GM21576 (cell line): ENCODE results near the gene AKT2.

Experiments
- ATAC-seq: cut with Tn5 transposase; IDR thresholded peaks from one replicate; pipeline ENCODE4 v1.9.1; 2021; ENCODE audit warnings: mild to moderate bottlenecking, moderate library complexity; ENCODE audit not compliant: unreplicated experiment

The AKT2 gene

DNA sequence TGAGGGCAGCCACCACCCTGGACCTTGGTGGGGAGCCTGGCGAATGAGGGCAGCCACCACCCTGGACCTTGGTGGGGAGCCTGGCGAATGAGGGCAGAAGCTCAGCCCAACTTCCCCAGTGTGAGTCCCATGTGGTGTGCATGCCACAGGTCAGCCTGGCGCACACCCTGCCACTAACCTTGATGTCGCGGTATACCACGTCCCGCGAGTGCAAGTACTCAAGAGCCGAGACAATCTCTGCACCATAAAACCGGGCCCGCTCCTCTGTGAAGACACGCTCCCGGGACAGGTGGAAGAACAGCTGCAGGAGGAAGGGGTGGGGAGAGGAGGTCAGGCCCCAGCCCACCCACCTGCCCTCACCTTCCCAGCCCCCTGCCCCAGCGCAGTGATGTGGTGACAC is 47.4 kb downstream of the AKT2 start:
- no peak for ATAC-seq

DNA sequence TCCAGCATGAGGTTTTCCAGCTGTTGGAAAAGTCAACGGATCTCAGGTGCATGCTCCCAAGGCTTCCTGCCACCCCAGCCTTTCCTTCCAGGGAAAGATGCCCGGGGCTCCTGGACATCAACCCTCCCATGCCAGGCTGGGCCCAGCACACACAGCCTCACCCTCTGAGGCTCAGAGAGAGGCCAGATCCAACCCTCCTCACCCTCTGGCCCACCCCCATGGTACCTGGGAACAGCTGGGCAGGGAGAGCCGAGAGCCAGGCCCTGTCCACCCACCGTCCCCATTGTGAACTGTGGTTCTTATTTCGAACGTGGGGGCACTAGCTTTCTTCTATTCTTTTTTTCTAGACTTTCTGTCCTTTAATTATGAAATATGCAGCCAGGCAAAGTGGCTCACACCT is 48.8 kb downstream of the AKT2 start:
- ATAC-seq: no peak

DNA sequence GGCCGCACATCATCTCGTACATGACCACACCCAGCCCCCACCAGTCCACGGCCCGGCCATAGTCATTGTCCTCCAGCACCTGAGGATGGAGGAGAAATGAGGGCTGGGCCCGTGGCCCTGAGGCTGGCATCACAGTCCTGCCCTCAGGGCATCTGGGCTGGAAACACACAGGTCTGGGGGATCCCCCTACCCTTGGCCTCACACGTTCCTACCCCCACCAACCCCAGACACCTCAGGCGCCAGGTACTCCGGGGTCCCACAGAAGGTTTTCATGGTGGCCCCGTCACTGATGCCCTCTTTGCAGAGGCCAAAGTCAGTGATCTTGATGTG is 49.2 kb downstream of the AKT2 start:
- ATAC-seq: no peak

DNA sequence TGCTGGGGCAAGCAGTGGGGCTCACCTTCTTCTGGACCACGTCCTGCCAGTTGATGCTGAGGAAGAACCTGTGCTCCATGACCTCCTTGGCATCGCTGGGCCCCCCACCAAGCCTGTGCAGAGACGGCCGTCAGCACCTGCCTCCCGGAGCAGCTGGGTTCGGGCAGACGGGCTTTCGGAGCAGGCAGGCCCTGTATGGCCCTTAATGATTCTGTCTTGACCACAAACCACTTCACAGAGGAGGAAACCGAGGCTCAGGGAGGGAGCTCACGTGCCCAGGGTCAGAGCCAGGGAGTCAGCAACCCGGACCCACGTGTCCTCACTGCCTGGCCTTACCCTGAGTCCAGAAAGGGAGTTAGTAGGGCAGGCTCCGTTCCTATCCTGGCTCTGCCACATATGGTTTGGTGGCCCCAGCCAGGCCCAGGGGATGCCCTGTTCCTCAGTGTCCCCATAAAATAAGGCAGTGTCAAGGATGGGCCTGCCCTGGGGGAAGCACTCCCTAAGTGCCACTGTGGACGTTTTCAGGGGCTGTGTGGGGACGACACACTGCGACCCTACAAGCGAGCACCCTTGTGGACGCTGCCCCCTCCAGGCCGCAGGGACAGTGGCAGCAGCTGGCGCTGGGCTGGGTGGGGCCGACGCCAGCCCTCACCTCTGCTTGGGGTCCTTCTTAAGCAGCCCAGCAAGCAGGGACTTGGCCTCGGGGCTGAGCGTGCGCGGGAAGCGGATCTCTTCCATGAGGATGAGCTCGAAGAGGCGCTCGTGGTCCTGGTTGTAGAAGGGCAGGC is 49.7 kb downstream of the AKT2 start:
- ATAC-seq: no peak

DNA sequence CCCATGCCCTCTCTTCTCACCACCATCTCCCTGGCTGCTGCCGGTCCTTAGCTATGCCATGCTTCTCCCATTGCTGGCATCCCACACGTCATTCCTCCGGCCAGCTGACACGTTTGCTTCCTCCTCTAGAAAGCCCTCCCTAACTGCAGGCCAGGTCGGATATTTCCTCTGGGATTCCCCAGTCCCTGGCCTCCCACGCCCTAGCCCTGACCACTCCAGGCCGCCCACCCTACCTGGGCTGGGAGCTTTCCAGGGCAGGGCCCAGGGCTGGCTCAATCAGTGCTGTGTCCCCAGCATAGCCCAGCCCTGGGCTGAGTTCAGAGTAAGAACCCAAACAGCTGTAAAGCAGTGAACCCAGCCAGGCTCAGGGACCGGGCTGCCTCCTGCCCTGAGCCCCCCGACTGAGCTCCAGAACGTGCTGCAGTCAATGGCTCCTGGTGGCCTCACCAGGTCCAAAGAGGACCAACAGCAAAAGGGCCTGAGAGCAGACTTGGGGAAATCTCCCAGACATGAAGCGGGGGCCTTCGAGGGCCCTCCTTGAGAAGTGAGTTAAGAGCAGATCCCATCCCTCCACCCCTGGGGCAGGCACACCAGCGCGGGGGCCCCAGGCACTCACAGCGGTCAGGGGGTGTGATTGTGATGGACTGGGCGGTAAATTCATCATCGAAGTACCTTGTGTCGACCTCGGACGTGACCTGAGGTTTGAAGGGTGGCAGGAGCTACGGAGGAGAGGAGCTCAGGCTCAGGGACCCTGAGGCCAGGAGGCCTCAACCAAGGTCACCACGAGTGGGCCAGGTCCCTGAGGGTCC is 50.5 kb downstream of the AKT2 start:
- no peak for ATAC-seq

DNA sequence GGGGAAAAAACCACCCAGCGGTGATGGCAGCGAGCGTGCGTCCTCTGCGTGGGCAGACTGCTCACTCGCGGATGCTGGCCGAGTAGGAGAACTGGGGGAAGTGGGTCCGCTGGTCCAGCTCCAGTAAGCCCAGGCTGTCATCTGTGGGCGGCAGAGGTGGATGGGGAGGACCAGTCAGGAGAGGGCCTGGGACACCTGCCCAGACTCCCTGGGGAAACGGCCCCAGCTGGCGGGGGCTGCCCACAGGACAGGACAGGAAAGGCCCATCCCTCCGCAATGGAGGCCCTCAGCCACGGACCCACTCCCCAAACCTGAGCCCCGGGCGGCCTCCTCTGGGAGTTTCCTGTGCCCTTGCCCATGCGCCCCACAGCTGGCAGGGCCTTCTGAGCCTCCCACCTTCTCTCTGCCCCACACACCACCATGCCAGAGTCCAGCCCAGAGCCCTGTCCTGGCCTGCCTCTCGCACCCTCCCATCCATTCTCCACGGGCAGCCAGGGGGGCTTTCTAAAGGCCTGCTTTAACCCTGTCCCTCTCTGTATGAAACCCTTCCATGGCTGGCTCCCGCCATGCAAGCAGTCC is 51.2 kb downstream of the AKT2 start:
- ATAC-seq: no peak

DNA sequence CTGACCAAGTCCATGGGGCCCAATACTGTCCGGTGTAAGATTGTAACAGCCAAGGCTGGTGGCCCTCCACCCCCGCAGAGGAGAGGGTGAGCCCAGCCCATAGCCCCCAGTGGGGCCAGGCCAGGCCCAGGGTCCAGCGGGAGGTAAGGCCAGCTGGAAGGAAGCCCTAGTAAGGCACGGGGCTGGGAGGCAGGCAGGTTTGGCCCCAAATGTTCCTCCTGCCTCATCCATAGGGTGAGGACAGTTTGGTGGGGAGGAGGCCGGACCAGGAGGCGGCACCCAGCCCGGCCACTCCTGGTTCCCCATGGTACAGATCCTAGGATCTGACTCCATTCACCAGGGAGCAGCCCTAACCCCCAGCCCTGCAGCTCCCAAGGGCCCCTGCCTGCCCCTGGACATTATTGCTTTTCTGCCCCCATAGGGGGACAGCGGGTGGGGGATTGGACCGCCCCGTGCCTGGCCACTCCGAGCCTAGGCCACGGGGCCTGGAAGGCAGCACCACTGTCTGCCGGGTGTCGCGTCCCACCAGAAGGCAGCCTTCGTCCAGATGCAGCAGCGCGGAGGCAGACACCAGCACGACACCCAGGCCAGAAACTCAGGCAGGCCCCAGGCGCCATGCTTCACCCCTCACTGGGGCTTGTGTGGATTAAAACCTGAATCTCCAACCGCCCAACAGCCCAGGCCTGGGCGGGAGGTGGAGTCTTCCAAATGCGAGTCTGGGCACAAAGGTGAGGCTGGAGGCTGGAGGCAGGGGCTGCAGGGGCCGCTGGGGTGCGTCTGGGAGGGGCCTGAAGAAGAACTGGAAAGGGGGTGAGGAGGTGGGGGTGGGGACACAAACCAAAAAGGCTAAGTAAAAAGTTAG is 52.0 kb downstream of the AKT2 start:
- ATAC-seq: no peak

DNA sequence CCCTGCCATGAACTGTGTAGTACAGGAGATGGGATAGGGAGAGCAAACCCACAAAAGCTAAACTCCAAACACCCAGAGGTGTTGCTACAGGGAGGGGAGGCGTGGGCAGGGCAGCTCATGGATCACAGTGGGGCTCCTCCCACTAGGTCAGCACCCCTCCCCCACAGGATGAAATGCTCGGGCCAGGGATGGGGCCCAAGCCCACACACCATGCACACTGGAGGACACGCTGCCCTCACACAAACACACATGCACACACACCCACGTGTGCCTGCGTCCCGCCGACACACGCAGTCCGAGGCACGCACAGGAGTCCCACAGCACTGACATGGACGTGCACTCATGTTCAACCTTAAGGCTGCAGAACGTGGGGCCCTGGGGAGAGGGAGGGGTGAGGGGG is 52.7 kb downstream of the AKT2 start:
- no peak for ATAC-seq

DNA sequence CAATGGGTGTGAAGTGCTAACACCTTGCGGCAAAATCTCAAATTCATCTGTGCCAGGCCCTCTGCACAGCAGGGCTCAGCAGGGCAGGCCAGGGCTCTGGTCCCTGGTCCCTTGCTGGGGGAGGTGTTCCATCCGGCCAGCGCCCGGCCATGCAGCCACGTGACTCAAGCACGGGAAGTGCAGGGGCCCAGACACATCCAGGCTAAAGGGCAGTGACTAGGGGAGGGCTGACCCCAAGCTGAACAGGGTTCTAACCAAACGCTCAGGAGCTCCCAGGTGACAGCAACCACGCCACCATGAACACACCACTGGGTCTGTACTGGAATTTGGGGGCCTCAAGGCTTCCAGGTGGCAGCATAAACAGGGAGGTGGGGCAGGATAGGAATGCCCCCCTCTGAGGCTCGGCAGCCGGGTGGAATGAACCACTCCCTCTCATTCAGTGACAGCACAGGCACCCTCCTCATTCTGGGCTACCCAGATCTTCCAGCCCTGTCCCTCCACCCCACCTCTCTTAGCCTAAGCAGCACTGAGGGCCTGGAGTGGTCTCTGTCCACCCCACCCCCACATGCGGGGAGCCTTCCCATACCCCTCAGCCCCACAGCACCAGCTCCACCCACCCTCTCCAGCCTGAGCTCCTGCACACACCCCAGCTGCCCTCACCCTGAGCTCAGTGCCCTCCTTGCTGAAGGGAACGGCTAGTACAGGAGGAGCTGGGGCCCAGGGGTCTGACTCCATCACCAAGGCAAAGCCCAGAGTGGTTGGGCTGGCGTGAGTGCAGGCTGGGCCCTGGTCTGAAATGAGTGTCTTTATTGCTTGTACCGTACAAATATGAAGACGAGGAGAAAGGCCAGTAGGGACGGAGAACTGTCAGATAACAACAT is 53.4 kb downstream of the AKT2 start:
- no peak for ATAC-seq

DNA sequence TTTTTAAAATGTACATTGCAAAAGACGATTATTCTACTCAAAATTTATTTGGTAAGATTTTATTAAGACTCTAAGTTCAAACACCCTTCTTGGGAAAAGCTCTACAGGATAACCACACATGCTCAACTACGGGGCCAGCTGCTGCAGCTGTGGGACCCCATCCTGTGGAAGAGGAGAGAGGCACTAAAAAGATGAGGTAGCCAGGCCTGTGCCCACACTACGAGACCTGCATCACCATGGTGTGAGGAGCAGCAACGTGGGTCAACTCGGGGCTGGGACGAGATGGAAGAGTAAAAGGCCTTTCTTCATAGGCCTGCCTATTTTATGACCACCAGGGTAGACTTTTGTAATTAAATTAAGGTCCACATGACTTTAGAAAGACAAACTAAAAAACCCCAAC is 54.1 kb downstream of the AKT2 start:
- ATAC-seq: no peak

DNA sequence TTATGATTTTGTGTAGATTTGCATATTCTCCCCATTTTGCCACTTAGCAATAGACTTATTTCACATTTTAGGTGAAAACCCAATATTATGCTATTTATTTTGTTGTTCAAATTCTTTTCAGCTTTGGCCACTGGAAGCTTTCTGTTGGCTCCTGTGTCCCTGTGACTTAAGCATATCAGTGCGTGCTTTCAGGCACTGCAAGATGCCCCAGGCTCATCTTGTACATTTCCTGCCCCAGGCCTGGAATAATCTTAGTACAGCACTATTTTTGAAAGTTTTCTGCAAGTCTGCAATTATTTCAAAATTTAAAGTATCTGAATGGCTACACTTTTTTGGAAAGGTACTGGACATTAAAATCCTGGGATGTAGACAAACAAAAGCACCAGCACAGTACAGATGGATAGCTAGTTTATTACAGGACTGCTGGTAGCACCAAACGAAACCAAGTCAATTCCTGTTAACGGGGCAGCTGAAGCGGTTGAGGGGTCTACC is 55.2 kb downstream of the AKT2 start:
- no peak for ATAC-seq

DNA sequence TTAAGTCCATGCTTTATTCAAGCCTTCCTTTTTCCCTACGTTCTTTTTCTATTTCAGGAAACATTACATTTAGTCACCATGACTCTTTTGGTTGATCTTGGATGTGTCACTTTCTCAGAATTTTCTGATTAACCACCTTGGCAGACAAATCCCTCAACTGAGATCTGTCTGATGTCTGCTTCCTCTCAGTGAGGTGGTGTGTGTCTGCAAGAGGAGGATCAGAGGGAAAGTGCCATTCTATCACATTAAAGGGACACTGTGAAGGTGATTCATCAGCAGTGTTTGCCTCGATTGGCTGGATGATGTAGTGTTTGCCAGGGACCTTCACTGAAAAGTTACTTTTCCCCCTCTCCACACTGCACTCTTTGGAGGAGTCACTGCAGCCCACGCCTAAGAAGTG is 55.7 kb downstream of the AKT2 start:
- no peak for ATAC-seq

DNA sequence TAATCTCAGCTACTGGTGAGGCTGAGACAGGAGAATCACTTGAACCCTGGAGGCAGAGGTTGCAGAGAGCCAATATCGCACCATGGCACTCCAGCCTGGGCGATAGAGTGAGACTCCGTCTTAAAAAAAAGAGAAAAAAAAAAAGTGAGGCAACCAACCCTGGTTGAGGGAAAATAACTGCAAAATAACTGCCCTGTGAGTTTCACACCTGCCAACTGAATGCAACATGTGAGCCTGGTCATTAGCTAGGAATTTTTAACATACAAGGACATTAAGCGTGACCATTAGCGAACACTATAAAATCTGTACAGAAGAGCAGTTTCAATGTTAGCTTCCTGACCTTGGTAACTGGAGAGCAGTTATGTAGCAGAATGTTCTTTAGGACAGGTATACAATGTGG is 56.3 kb downstream of the AKT2 start:
- no peak for ATAC-seq

DNA sequence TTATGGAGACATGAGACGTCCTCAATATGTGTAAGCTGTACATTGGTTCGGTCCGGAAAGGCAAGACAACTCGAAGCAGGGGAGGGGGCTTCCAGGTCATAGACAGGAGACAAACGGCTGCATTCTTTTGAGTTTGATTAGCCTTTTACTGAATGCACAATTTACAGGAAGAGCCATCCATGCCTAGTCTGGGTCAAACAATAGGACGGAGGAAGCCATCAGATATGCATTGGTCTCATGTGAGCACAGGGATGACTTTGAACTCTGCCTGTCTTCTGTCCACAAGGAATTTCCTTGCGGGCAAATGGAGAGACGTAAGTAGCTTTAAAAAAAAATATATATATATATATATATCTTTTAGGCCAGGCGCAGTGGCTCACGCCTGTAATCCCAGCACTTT is 56.8 kb downstream of the AKT2 start:
- ATAC-seq: no peak

DNA sequence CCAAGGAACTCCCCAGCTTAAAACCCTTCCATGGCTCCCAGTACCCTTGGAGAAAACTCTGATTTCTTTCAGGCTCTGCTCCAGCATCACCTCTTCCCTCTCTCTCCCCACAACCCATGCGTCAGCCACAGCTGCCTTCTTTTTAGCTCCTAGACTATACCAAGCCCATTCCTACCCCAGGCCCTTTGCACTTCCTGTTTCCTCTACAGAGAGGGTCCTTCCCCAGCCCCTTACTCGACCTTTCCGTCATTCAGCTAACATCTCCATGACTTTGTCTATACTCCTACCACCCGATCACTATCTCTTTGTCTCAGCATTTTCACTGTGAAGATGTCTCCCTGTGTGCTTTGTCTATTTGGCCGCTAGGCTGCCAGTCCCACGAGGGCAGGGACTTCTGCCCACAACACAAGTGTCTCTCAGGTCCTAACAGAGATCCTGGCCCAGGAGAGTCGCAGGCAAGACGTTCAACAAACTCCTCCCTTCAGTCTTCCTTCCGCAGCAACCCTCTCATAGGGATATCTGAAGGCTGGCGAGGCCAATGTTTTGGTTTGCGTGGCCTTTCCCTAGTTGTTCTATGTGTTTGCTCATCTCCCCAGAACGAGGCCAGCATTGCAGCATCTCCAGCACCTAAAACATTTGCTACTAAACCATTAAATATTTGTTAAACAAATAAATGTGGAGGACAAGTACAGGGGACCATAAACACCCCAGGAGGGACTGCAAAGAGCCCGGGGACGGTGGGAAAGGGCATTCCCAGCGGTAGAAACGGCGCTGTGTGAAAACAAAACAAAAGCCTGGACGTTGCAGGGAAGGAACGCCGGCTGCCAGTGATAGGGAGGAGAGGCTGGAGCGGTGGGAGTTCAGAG is 59.5 kb downstream of the AKT2 start:
- ATAC-seq: no peak

DNA sequence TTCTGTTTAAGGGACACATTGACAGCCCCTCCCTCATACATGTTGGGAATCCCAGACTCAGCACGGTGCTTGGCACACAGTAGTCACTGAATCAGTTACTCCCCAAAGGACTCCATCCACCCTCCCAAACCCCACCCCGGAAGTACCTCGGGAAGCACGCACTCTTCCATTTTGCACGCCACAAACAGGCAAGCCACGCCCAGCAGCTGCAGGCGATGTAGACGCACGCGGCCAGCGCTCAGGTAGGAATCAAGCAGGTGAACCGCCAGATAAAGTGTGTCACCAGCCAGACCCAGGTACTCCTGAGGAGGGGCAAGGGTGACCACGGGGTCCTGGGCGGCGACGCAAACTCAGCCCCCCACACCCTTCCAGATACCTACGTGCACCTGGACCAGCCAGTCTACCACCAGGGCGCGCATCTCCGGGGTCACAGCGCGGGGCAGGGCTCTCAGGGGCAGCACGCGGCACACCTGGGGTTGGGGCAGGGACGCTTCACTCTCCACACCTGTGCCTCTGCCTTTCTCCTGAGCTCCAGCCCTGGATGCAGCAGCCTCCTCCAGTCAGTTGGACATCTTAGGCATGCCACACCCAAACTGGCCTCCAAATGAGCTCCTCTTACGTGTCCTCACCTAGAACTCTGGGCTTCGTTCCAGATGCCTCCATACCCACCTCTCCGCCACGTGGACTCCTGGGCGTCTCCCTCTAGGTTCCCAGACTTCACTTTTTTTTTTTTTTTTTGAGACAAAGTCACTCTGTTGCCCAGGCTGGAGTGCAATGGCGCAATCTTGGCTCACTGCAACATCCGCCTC is 60.6 kb downstream of the AKT2 start:
- ATAC-seq: no peak

DNA sequence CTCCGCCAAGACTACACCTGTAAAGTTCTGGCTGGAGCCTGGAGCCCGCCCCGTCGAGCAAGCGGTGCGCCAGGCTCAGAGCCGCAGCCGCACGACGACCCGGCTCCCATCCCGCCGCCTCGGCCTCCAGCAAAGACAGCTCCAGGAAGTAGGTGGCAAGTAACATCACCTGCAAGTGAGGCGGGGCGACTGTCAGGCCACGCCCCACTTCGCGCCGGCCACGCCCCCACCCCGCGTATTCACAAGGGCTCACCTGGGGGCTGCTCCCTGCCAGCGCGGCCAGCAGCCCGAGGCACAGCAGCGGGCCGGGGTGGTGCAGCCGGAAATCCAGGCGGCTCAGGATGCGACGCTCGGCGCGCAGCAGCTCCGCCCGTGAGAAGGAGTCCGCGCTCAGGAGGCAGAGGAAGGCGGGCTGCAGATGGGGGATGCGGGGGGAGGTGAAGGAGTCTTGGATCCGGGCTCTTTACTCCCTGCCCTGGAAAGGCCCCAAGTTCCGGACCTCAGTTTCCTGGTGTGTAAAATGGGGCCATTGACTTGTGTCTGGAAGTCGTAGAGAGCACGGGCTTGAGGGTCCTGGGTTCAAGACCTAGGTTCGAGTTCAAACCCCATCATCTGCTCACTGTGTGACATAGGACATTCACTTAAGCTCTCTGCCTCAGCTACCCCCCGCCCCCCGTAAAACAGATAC is 61.9 kb downstream of the AKT2 start:
- ATAC-seq: no peak
